ENCODE data around the gene ENOSF1.

GRCh38 chr18:644395-645004, 67.9 kb downstream of the ENOSF1 start:
- TF ChIP-seq POLR2AphosphoS5 (IDR thresholded peaks at IDR 0.05), result no peak
- no peak for TF ChIP-seq CTCF (IDR thresholded peaks at IDR 0.05)
- no peak for TF ChIP-seq POLR2A (IDR thresholded peaks at IDR 0.05)
- TF ChIP-seq EP300 (IDR thresholded peaks at IDR 0.05), result no peak
